HepG2 (cell line): Measurements from ENCODE around the gene CD46. TPM values are rescaled to one million over a fixed set of nuclear protein-coding genes. Genes with fewer than 3 reads are reported as not detected.
A peak's percentile ranks its signal among the peaks of the same experiment; 100 is the strongest.

Experiments
- ARID3A ChIP-seq: IDR thresholded peaks from 2 replicates; pipeline ENCODE4 v1.6.1; 2012; ENCODE audit warnings: low read depth, low read length, improper control_type of control experiment
- DR1 ChIP-seq: sonication (generic); formaldehyde crosslinking; IDR thresholded peaks from 2 replicates; pipeline ENCODE4 v1.8.0; 2021; ENCODE audit warnings: mild to moderate bottlenecking, missing genetic modification reagents, inconsistent platforms
- HOMEZ ChIP-seq: IDR thresholded peaks from 2 replicates; pipeline ENCODE4 v1.6.1; 2016; ENCODE audit warnings: low read depth
- HOXA3 ChIP-seq: sonication (generic); formaldehyde crosslinking; IDR thresholded peaks from 2 replicates; pipeline ENCODE4 v1.5.0; 2020; ENCODE audit warnings: missing genetic modification reagents
- MAX ChIP-seq: IDR thresholded peaks from 2 replicates; pipeline ENCODE4 v1.6.1; 2012; ENCODE audit warnings: inconsistent platforms
- NFYB ChIP-seq: sonication (generic); formaldehyde crosslinking; IDR thresholded peaks from 2 replicates; pipeline ENCODE4 v1.4.0; 2020; ENCODE audit warnings: missing genetic modification reagents
- PHF8 ChIP-seq: sonication (generic); formaldehyde crosslinking; IDR thresholded peaks from 2 replicates; pipeline ENCODE4 v1.5.0; 2020; ENCODE audit warnings: missing genetic modification reagents
- POLR2G ChIP-seq: fragments of 200-400 bp; formaldehyde crosslinking; IDR thresholded peaks from 2 replicates; pipeline ENCODE4 v1.6.1; 2018; ENCODE audit warnings: mild to moderate bottlenecking, low read depth, low read length, moderate library complexity
- REPIN1 ChIP-seq: sonication (generic); formaldehyde crosslinking; IDR thresholded peaks from 2 replicates; pipeline ENCODE4 v1.8.0; 2022; ENCODE audit warnings: missing genetic modification reagents, low read depth, mild to moderate bottlenecking, borderline replicate concordance
- SALL2 ChIP-seq: sonication (generic); formaldehyde crosslinking; IDR thresholded peaks from 2 replicates; pipeline ENCODE4 v1.8.1; 2023; ENCODE audit warnings: mild to moderate bottlenecking, missing genetic modification reagents, inconsistent platforms
- SNAPC2 ChIP-seq: sonication (generic); formaldehyde crosslinking; IDR thresholded peaks from 2 replicates; pipeline ENCODE4 v1.8.1; 2022; ENCODE audit warnings: mild to moderate bottlenecking, missing genetic modification reagents
- ZBTB2 ChIP-seq: sonication (generic); formaldehyde crosslinking; IDR thresholded peaks from 2 replicates; pipeline ENCODE4 v1.8.0; 2022; ENCODE audit warnings: low read depth, missing genetic modification reagents
- ZBTB20 ChIP-seq: sonication (generic); formaldehyde crosslinking; IDR thresholded peaks from 2 replicates; pipeline ENCODE4 v1.8.1; 2023; ENCODE audit warnings: missing genetic modification reagents, low read depth, mild to moderate bottlenecking, borderline replicate concordance
- ZFP37 ChIP-seq: sonication (generic); formaldehyde crosslinking; IDR thresholded peaks from 2 replicates; pipeline ENCODE4 v1.4.0; 2020; ENCODE audit warnings: missing genetic modification reagents, borderline replicate concordance
- ZFP62 ChIP-seq: sonication (generic); formaldehyde crosslinking; IDR thresholded peaks from 2 replicates; pipeline ENCODE4 v1.4.0; 2020; ENCODE audit warnings: missing genetic modification reagents
- ZNF225 ChIP-seq: sonication (generic); formaldehyde crosslinking; IDR thresholded peaks from 2 replicates; pipeline ENCODE4 v1.4.0; 2020; ENCODE audit warnings: mild to moderate bottlenecking, missing genetic modification reagents
- ZNF550 ChIP-seq: sonication (generic); formaldehyde crosslinking; IDR thresholded peaks from 2 replicates; pipeline ENCODE4 v1.4.0; 2020; ENCODE audit warnings: mild to moderate bottlenecking, missing genetic modification reagents, borderline replicate concordance
- ZNF552 ChIP-seq: sonication (generic); formaldehyde crosslinking; IDR thresholded peaks from 2 replicates; pipeline ENCODE4 v1.9.0; 2022; ENCODE audit warnings: missing genetic modification reagents, mild to moderate bottlenecking, borderline replicate concordance
- ZNF761 ChIP-seq: sonication (generic); formaldehyde crosslinking; conservative IDR thresholded peaks from 2 replicates; pipeline ENCODE4 v1.4.0; 2020; ENCODE audit warnings: mild to moderate bottlenecking, missing genetic modification reagents
- ZNF883 ChIP-seq: sonication (generic); formaldehyde crosslinking; IDR thresholded peaks from 2 replicates; pipeline ENCODE4 v1.5.1; 2020; ENCODE audit warnings: mild to moderate bottlenecking, missing genetic modification reagents; ENCODE audit errors: not compliant biosample characterization
- ZSCAN22 ChIP-seq: sonication (generic); formaldehyde crosslinking; IDR thresholded peaks from 2 replicates; pipeline ENCODE4 v1.4.0; 2020; ENCODE audit warnings: mild to moderate bottlenecking, missing genetic modification reagents
- polyA plus RNA-seq, 8 experiments: library from polyadenylated mRNA; depleted of rRNA in 3 of 8; stranded (reverse) in 7 of 8; unstranded in 1 of 8; fragments of >200 nt; fragmentation: Illumina TruSeq in 4 of 8; extraction: Trizol in 4 of 8; gene quantifications; 2 replicates each; pipeline versions ENCODE4 v1.2.1 to v1.2.3, GENCODE V29; 2011 to 2016; ENCODE audit warnings: low read depth in 4 of 8, missing spikeins in 1 of 8, mixed read lengths in 1 of 8; ENCODE audit not compliant: insufficient read depth in 1 of 8
- total RNA-seq, 5 experiments: library from RNA; depleted of rRNA; stranded (reverse); fragments of >200 nt; fragmentation: Illumina TruSeq; extraction: Trizol; gene quantifications; 2 replicates each; pipeline ENCODE4 v1.2.3, GENCODE V29; 2016; ENCODE audit warnings: low read depth in 1 of 5
- TF ChIP-seq, protein P1 (sequence below): sonication (generic); formaldehyde crosslinking; IDR thresholded peaks from 2 replicates; pipeline ENCODE4 v1.9.0; 2021; ENCODE audit warnings: missing genetic modification reagents, borderline replicate concordance

The CD46 gene
- total and polyA plus RNA-seq, 2 of the 13 experiments (the other 11 are each of a cell fraction or from before 2014, with no cell fraction given): 130 to 277 TPM

DNA sequence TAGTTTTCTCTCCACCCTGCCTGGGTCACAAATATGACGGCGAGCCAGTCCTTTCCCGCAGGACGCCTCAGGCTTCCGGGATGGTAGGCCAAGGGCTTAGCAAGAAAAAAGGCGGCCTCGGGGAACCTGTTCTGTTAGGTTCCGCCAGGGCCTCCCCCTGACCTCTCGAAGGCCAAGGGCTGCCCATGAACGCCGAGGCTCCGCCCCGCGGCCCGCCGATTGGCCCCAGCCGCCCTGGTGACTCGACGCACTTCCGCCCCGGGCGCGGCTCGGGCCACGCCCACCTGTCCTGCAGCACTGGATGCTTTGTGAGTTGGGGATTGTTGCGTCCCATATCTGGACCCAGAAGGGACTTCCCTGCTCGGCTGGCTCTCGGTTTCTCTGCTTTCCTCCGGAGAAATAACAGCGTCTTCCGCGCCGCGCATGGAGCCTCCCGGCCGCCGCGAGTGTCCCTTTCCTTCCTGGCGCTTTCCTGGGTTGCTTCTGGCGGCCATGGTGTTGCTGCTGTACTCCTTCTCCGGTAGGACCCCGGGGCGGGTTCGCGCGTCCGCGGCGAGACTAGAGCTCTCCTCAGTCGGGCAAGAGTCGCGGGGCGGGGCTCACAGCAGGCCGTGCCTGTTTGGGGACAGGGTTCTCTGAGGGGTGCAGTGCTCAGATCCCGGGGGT lies at the start of gene CD46 (continued):
- peak; percentile 82 for TF ChIP-seq POLR2G
- peak; percentile 50; the same call in 1 of the 2 replicates for TF ChIP-seq HOMEZ (CRISPR knock-in tag)
- peak; percentile 69 for TF ChIP-seq DR1 (CRISPR knock-in tag)
- peak; percentile 22; the same call in 1 of the 2 replicates for TF ChIP-seq REPIN1 (CRISPR knock-in tag)
- TF ChIP-seq PHF8 (CRISPR knock-in tag): peak; percentile 76
- no peak for TF ChIP-seq ZNF552 (CRISPR knock-in tag)
- peak; percentile 44; the same call in 1 of the 2 replicates for TF ChIP-seq SALL2 (CRISPR knock-in tag)
- peak; percentile 62; the same call in 1 of the 2 replicates for TF ChIP-seq MAX
- no peak for TF ChIP-seq ZNF225 (CRISPR knock-in tag)
- TF ChIP-seq NFYB (CRISPR knock-in tag): peak; percentile 94
- TF ChIP-seq, protein P1, sequence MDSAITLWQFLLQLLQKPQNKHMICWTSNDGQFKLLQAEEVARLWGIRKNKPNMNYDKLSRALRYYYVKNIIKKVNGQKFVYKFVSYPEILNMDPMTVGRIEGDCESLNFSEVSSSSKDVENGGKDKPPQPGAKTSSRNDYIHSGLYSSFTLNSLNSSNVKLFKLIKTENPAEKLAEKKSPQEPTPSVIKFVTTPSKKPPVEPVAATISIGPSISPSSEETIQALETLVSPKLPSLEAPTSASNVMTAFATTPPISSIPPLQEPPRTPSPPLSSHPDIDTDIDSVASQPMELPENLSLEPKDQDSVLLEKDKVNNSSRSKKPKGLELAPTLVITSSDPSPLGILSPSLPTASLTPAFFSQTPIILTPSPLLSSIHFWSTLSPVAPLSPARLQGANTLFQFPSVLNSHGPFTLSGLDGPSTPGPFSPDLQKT (CRISPR knock-in tag): no peak
- peak; percentile 66; the same call in 1 of the 2 replicates for TF ChIP-seq ZBTB20 (CRISPR knock-in tag)
- peak; percentile 70 for TF ChIP-seq ZNF883 (CRISPR knock-in tag)
- TF ChIP-seq HOXA3 (CRISPR knock-in tag): peak; percentile 34; the same call in 1 of the 2 replicates
- TF ChIP-seq ZNF761 (CRISPR knock-in tag): 0 out of 2 replicates have a peak, but pooled peaks have one; percentile 14
- no peak for TF ChIP-seq ZNF550 (CRISPR knock-in tag)
- no peak for TF ChIP-seq ZFP37 (CRISPR knock-in tag)
- TF ChIP-seq ARID3A: 0 out of 2 replicates have a peak, but pooled peaks have one; percentile 13
- TF ChIP-seq ZFP62 (CRISPR knock-in tag): no peak
- no peak for TF ChIP-seq SNAPC2 (CRISPR knock-in tag)
- TF ChIP-seq ZBTB2 (CRISPR knock-in tag): no peak
- no peak for TF ChIP-seq ZSCAN22 (CRISPR knock-in tag)
